HG03571 (cell line): ENCODE results near the gene RTP4.
"Not testable (repeated sequence)": the region's sequence is repeated elsewhere in the genome, so short reads cannot be mapped to it uniquely, and the experiment has no call there.

ENCODE experiments used
- ATAC-seq: cut with Tn5 transposase; IDR thresholded peaks from one replicate; pipeline ENCODE4 v1.9.1; 2021; ENCODE audit not compliant: unreplicated experiment

Gene RTP4

DNA sequence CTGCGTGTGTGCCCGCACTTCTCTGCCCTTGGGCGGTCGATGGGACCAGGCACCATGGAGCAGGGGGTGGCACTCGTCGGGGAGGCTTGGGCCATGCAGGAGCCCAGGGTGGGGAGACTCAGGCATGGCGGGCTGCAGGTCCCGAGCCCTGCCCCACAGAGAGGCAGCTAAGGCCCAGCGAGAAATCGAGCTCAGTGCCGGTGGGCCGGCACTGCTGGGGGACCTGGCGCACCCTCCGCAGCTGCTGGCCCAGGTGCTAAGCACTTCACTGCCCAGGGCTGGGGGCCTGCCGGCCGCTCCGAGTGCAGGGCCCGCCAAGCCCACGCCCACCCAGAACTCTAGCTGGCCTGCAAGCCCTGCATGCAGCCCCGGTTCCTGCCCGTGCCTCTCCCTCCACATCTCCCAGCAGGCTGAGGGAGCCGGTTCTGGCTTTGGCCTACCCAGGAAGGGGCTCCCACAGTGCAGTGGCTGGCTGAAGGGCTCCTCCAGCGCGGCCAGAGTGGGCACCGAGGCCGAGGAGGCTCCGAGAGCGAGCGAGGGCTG, 553 bp upstream of the RTP4 start:
- ATAC-seq = no peak

DNA sequence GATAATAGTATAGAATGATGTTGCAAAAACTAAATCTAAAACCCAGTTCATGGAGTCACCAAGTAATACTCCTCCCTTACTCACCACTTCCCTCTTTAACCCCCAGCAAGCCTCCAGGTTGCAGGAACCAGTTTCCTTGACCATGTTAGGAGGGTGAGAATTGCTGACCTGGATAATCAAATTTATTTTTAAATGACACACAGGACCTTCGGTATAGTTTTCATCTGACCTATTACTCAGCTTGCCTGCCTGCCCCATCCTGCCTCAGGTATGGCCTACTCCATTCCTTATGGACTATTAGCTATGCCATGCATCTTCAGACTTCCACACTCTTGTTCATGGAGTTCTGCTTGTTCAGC, 883 bp downstream of the RTP4 start:
- peak; percentile 46 for ATAC-seq

DNA sequence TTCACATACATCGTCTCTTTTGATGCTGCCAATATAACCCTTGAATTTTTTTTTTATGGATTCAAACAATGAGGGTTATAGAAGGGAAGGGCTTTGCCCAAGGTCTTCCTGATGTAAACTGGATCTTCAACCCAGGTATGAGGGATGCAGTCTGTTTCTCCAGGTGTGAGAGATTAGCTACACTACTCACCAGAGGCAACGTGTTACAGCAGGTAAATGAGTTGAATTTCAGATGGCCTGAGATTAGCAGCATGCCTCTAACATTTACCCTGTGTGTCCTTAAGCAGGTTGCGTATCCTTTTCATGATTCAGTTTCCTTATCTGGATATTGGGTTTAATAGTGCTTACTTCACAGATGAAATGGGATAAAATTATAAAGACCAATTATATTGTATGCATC, 1.9 kb downstream of the RTP4 start:
- no peak for ATAC-seq

DNA sequence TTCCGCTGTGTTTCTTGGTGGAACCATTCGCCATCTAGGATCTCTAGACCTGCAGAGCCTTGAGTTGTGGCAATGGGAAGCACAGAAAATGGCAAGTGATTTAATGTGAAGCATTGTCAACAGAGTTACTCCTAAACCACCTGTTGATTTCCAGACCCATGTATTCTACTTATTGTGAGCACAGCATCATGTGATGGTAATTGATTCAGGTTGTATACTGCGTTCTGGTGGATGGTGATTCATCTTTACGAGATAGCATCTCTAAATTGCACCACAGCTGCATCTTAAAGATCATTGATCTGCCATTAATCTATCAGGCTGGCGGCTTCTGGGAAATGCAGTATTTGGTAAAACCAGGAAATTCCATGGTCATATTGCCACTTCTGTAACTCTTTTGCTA, 7.4 kb downstream of the RTP4 start:
- ATAC-seq = no peak

DNA sequence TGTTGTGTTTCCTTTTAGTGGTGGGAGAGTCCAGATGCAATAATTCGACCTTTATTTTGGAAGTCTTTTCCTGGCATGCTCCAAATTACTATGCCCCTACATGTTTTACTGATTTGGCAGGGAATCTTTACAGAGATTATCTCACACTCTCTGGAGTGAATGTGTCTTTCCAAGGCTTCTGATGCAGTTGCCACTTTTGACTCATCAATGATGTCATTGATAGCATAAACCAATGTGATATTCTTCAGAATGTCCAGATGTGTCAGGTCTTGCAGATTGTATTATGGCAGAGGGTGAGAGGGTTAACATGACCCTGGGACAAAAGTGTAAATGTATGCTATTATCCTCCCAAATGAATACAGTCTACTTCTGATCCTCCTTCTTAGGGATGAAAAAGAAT, 9.7 kb downstream of the RTP4 start:
- no peak for ATAC-seq

DNA sequence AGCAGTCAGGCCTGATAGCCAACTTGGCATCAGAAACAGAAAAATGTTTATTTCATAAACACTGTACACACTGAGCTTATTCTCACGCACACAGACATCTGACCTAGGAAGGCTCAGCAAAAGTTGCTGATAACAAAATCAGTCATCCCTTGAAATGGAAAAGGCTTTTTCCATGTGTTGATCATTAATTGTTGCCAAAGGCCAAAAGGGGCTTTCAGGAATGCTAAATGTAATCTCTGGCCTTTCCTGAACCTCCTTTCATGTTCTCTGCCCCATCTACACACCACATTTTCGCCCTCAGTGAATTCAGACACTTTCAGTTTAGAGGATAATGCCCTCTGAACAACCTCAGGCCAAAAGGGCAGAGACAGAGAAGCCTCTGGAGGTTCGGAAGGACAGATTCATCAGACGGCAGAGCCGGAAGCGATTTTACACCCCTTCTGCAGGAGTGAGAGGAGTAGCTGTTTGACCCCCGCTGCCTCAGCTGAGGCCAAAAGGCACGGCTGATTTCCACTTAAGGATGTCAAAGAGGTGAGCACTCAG, 14.5 kb downstream of the RTP4 start:
- ATAC-seq = no peak

DNA sequence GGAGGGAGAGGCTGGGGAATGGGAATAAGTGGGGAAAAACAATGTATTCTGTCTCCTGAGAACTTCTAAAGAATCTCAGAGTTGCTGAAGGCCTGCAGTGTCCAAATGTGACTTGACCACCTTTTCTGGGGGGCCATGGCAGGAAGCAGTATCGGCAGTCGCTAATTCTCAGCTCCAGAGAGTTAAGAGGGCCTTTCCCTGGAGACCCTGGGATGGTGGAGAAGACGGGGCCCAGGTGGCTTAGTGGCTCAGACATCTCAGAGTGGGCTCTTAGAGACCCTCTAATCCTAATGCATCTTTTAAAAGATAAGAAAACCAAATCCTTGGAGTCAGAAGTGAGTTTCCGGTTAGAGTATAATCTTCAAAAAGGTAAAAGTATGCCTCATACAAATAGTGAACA, 15.1 kb downstream of the RTP4 start:
- no peak for ATAC-seq

DNA sequence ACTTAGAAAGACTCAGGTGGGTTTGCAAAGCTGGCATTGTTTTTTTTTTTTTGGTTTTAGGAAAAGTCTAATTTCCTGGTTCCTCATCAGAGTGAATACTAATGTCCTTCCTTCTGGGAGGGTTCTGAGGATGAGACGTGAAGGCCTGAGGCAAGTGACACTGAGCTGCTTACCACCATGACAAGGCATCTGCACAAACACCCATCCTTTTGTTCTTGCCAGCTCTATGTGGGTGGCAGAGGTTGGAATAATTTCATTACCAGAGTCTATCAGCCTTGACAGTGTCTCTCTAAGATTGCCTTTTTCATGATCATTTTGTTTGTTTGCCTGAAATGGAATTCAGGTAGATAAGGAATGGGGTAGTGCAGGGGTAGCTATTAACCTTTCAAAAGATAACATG, 17.1 kb downstream of the RTP4 start:
- no peak for ATAC-seq

DNA sequence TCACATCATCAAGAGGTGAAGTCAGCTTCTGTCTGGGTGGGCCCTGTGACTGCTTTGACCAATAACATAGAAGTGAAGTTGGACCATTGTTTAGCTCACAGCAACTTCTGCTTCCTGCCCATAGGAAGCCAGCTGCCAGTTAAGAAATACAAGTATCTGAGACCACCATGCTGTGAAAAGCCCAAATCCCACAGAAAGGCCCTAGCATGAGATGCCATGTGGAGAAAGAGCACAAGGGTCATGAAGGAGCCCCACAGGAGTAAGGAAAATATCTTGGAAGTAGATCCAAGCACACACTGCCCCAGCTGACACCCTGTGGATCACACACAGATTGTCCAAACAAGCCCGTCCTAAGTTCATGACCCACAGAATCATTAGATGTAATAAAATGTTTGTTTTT, 28.5 kb downstream of the RTP4 start:
- no peak for ATAC-seq

DNA sequence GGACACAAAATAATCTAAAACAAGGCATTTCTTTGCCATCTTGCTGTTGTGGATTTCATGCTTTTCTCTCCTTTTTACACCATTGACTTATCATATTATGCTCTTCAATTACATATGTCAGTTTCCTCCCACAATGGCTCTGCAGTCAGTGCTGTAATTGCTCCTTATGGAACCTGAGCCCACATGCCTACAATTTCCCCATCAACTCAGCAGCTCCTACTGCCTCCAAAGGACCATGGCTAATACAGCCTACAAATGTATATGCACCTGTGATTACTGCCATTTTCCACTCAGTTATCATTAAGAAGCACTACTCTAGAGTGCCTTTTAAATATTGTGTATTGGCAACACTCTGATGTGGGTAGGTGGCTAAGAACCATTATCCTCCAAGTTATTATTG, 30.8 kb downstream of the RTP4 start:
- no peak for ATAC-seq

DNA sequence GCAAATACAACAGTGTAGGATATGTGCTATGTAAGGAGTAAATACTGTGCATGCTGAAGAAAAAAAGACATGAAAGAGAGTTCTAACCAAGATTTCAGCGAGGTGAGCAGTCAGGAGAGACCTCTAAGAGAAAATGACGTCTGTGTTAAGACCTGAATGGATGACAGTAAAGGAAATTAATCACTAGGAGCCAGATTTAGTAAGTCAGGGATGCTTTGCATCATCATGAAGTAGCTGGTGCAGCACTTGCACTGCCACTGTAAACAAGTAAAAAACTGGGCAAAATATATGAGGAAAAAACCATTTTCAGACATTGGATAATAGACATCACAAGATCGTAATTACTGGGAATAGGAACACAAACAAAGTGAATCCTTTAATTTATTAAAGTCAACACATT, 32.6 kb downstream of the RTP4 start:
- no peak for ATAC-seq

DNA sequence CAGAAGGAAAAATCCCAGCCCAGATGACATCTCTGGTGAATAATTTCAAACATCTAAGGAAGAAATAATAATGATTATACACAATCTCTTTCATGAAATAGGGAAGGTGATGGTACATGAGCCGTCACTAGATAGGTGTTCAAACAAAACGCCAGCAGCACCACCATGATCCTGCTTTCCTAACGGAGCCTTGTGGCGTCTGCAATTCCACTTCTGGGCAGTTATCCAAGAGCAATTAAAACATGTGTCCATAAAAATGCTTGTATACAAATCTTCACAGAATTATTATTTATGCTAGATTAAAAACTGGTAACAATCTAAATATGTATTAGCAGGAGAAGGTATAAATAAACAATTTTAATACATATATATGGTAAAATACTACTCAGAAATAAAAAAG, 33.7 kb downstream of the RTP4 start:
- ATAC-seq = no peak

DNA sequence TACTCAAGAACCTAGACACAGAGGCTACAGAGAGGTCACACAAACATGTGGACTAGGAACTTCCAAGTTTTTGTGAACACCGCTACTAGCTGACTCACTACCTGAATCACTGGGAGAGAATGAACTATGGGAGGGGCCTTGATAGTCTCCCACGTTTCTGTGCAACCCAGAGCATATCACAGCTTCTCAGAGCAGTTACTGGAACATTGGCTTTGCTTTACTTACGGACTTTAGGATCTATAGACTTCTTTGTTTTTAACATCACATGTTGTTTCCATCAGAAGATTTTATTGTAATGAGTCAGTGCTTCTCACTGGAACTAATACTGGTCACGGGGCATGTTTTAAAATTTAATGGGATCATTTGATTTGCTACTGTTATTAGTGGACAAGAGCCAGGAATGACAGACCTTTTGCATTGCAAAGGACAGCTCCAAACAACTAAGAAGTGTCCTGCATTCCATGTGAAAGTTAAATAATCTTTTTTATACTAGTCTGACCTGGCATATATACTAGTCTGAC, 35.6 kb downstream of the RTP4 start:
- ATAC-seq = no peak

DNA sequence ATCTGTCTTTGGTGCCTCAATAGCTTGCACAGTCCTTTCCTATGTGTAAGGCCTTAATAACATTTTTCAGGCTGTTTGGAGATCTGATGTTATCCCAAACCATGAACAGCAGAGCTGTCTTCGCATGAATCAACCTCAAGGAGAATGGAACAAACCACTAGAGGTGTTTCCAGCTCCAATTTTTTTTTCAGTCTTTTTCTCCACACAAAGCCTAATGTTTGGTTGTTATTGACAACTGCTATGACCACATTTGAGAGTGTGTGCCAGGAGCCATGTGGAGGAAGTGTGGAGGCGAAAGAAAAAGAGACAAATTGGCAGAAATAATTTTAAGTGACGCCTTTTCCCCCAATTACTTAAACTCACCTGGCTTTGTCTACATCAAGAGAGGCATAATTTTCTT, 38.7 kb downstream of the RTP4 start:
- ATAC-seq = no peak

DNA sequence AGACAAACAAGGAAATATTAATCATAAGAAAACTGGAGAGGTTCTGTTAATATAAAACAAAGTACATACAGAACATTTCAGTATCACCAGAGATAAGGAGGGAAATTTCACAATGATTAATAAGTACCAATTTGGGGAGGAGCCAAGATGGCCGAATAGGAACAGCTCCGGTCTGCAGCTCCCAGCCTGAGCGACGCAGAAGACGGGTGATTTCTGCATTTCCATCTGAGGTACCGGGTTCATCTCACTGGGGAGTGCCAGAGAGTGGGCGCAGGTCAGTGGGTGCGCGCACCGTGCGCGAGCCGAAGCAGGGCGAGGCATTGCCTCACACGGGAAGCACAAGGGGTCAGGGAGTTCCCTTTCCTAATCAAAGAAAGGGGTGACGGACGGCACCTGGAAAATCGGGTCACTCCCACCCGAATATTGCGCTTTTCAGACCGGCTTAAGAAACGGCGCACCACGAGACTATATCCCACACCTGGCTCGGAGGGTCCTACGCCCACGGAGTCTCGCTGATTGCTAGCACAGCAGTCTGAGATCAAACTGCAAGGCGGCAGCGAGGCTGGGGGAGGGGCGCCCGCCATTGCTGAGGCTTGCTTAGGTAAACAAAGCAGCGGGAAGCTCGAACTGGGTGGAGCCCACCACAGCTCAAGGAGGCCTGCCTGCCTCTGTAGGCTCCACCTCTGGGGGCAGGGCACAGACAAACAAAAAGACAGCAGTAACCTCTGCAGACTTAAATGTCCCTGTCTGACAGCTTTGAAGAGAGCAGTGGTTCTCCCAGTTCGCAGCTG, 44.0 kb downstream of the RTP4 start:
- ATAC-seq = not testable (repeated sequence)
